22Rv1 (cell line): ENCODE results near the gene PODN.

ENCODE experiments used
- ZFX ChIP-seq: fragments of 450-650 bp; IDR thresholded peaks from 2 replicates; pipeline ENCODE4 v1.6.1; 2017; ENCODE audit warnings: antibody characterized with exemption, borderline replicate concordance
- TF ChIP-seq, protein P1 (sequence below): fragments of 450-650 bp; IDR thresholded peaks from 2 replicates; pipeline ENCODE4 v1.5.1; 2017; ENCODE audit warnings: mild to moderate bottlenecking

GRCh38 chr1:53084589-53084971 is 22.6 kb downstream of the PODN start:
- TF ChIP-seq, protein P1, sequence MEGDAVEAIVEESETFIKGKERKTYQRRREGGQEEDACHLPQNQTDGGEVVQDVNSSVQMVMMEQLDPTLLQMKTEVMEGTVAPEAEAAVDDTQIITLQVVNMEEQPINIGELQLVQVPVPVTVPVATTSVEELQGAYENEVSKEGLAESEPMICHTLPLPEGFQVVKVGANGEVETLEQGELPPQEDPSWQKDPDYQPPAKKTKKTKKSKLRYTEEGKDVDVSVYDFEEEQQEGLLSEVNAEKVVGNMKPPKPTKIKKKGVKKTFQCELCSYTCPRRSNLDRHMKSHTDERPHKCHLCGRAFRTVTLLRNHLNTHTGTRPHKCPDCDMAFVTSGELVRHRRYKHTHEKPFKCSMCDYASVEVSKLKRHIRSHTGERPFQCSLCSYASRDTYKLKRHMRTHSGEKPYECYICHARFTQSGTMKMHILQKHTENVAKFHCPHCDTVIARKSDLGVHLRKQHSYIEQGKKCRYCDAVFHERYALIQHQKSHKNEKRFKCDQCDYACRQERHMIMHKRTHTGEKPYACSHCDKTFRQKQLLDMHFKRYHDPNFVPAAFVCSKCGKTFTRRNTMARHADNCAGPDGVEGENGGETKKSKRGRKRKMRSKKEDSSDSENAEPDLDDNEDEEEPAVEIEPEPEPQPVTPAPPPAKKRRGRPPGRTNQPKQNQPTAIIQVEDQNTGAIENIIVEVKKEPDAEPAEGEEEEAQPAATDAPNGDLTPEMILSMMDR: no peak
- no peak for TF ChIP-seq ZFX
